Amniotic epithelial cell (primary cell): ENCODE measurements around the gene RETREG3.
"Not testable (repeated sequence)": the region's sequence is repeated elsewhere in the genome, so short reads cannot be mapped to it uniquely, and the experiment has no call there.

Experiments
- DNase-seq: peaks from one replicate; pipeline ENCODE4 v3.0.0-alpha.2; 2010; ENCODE audit warnings: low read depth

RETREG3 gene

DNA sequence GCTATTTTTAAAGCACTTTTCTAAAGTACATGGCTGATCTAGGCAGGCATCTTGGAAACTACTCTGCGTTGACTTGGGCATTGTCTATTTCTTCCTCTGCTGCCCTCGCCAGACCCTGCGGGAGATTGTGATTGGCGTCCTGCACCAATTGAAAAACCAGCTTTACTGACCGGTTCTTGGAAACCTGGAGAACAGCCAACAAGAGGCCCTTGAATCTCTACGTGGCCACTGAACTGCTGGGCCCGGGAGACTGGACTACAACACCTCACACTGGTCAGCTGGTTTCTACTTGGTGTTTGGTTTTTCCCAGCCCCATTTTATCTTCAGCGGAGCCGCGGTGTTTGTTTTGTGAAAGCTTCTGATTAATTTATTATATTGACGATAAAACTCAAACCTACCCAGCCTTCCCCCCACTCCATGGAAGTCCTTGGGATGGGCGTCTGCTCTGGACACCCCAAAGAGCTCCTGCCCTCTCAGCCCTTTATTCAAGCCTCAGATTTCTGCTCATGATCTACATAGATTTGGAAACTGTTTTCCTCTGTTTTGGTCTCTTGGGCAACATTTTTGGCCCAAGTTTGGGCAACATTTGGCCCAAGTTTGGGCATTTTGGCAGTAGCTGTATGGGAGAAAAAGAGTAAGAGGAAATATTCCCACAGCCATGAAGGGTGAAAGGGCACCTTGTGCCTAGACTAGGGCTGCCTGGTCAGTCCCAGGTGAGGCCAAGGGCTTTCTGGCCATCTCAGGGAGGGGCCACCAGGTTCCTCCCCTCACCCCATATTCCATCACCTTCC lies 37.5 kb downstream of the RETREG3 start:
- no peak for DNase-seq

DNA sequence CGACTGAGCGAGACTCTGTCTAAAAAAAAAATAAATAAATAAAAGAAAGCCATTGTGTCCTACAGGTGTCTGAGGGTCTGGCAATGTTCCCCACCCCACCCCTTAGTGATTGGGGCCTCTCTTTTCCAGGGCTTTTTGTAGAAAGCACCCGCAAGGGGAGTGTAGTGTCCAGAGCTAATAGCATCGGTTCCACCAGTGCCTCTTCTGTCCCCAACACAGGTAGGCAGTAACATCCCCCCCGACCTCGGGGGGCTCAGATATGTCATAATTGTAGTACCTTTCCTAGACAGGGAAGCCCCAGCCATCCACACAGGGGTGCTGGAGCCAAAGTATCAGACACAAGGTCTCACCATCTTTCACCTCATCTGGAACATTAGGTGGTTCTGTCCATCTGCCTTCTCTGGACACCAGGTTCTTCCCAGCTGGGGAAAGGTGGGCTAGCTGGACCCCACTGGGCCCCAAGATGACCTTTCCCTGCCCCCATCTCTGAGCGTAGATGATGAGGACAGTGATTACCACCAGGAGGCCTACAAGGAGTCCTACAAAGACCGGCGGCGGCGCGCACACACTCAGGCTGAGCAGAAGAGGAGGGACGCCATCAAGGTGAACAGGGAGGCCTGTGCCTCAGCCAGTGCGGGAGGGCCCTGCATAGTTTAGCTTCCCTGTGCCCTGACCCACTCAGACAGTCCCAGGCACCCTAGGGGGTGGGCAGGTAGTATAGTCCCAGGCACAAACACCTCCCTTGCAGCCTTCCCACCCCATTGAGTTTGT lies 40.6 kb downstream of the RETREG3 start:
- no peak for DNase-seq

DNA sequence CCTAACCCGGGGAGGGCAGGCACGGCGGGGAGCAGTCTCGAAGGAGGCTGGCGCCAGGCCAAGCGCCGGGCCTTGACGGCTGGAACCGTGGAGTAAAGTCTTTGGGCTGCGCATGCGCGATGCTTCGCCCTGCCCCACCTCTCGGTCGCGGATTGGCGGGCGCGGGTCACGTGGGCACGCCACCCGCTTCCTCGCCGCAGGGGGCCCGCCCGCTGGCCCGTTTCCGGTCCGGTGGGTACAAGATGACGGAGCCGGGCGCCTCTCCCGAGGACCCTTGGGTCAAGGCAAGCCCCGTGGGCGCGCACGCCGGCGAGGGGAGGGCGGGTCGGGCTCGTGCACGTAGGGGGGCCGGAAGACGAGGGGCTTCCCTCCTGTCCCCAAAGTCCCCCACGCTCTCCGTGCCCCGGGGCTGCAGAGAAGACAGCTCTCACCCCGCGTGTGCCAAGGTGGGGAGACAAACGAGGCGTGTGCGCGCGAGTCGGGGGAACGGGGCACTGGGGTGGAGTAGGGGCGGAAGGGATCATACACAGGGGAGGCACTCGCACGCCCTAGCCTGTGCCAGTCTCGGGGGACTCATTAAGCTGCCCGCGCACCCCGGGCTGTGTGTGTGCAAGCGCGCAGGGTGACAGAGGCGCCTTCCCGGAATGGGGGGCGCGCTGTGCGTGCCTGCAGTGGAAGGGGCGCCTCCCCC lies 42.1 kb downstream of the RETREG3 start, which contains the start of gene MLX:
MLX (plus strand) TSS at position 218 of the 691 bp plus-strand sequence; CDS start at position 243, 25 bp downstream.
- peak; percentile 75 for DNase-seq

DNA sequence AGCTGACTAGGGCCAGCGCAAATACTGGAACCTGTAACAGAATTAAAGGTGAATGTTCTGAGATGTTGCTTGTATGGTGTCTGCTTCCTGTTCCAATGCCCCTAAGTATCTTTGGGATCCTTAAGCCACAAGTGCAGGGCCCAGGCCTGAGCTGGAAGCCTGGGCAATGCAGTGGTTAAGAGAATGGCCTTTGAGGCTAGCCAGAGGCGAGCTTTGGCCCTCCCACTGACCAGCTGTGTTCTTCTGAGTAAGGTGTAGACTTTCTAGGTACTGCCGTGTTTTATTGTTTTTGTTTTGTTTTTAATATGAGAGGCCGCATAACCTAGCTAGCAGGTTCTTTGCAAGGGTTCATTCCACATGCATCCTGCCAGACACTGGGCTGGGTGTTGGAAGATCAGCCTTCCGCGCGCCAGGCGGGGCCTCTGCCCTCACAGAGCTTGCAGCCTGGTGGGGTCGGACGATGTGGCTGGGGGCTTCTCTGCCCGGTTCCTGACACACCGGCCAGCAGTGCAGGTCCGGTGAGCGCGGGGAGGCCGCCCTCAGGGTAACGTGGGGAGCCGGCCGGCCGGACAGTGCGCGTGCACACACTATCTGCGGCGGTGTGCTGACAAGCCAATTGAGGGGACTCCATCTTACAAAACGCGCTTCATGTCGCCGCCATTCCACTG lies 42.8 kb downstream of the RETREG3 start:
- no peak for DNase-seq

DNA sequence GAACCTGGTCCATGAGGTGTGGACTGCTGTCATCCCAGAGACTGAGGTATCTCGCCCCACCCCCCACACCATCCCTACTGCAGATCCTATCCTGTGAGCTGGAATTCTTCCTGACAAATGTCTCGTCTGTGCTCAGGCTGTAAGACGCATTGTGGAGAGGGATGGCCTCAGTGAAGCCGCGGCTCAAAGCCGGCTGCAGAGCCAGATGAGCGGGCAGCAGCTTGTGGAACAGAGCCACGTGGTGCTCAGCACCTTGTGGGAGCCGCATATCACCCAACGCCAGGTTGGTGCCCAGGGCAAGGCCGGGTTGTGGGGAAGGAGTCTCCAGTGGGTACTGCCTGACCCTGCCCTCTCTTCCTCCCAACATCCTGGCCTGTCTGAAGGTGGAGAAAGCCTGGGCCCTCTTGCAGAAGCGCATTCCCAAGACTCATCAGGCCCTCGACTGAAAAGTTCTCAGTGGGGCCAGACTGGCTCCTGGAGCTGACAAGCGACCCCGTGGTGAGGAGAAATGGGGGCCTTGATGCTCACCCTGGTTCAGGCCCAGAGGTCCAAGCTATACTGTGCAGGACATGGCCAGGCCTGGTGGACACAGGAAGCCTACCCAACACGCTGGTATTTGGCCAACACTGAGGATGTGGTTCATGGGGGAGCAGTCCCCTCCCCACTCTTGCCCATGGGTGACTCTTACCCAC lies 43.5 kb downstream of the RETREG3 start:
- no peak for DNase-seq

DNA sequence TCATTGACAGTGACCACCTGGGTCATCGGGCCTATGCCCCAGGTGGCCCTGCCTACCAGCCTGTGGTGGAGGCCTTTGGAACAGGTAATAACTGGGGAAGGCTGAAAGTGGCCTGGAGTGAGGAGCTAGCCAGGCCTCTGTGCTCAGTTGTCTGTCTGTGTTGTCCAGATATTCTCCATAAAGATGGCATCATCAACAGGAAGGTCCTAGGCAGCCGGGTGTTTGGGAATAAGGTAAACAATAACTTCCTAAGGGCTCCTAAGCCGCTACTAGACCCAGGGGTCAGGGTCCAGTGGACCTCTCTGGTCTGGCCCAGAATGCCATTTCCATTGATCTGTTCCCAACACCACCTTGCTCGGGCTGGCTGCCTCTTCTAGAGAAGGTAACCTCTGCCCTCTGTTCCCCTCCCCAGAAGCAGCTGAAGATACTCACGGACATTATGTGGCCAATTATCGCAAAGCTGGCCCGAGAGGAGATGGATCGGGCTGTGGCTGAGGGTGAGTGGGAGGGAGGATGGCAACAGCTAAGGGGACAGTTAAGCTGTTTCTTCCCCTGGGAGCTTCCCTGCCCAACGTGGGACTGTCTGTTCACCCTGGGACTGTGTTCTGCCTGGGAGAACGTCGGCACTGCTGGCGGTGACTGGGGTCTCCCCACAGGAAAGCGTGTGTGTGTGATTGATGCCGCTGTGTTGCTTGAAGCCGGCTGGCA lies 44.2 kb downstream of the RETREG3 start:
- no peak for DNase-seq

DNA sequence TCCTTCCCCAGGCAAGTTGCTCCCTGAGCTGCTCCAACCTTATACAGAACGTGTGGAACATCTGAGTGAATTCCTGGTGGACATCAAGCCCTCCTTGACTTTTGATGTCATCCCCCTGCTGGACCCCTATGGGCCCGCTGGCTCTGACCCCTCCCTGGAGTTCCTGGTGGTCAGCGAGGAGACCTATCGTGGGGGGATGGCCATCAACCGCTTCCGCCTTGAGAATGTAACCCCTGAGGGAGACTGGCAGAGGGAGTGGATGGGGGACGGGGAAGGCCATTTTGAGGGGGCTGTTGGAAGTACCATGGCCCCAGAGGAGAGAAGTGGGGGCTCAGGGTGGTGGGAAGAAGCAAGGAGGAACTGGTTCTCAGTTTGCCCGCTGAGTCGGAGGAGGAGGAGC lies 45.2 kb downstream of the RETREG3 start:
- no peak for DNase-seq

DNA sequence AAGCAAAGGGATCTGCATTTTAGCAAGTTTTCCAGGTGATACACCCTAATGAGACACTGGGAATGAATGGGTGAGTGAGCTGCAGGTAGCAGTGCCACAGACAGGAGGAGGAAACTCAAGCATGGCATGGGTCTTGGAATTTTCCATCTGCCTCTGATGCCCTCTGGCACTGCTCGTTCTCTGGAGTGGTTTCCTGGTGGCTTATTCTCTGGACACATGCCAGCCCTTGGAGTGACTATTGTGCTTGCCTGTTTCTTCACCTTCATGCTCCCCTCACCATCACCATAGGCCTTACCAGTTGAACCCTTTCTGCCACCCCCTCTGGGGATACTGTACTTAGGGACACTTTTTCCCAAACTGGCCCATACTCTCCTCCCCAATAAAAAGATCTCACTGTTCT lies 45.6 kb downstream of the RETREG3 start:
- no peak for DNase-seq

DNA sequence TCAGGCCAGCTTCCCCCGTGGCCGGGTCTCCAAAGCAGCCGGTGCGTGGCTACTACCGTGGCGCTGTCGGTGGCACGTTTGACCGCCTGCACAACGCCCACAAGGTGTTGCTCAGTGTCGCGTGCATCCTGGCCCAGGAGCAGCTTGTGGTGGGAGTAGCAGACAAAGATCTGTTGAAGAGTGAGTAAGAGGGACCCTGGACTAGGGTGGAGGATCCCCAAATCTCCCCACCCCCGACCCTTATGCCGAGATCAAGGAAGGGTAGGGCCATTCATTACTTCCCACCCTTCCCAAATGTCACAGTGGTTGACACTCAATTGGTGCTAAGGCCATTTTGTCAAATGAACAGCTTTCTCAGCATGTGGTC lies 46.0 kb downstream of the RETREG3 start:
- DNase-seq = no peak

DNA sequence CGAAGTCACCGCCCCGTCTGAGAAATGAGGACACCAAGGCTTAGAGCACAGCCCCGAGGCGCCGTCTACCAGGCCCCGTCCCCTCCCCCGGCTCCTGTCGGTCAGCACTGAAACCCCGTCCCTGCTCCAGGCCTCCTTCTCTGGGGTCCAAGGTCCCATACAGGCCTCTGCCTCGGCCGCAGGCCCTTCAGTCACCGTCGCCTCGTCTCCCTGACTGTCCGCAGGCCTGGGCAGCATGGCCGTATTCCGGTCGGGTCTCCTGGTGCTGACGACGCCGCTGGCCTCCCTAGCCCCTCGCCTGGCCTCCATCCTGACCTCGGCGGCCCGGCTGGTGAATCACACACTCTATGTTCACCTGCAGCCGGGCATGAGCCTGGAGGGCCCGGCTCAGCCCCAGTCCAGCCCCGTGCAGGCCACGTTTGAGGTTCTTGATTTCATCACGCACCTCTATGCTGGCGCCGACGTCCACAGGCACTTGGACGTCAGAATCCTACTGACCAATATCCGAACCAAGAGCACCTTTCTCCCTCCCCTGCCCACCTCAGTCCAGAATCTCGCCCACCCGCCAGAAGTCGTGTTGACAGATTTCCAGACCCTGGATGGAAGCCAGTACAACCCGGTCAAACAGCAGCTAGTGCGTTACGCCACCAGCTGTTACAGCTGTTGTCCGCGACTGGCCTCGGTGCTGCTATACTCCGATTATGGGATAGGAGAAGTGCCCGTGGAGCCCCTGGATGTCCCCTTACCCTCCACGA lies 46.6 kb downstream of the RETREG3 start:
- peak; percentile 42 for DNase-seq

DNA sequence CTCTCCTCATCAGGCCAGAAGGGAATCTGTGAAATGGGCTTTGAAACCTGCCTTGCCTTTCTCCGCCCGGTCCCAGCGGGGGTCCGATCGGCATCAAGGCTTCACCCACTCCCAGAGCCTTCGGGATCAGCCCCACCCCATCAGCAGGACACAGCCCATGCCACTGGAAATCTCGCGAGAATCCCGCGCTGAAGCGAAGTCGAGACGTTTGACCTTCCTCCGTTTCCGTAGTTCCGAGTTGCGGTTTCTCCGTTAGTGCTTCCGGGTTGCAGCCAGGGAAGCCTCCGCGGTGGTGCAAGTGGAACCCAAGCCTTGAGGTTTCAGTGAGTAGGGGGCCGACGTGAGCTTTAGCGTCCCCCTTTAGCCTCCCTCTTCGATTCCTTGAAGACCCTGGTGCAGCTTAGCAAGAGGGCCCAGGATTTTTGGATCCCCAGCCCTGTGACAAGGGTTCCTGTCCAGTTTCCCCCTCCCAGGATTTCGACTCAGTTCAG lies 47.2 kb downstream of the RETREG3 start, which contains the start of gene COASY:
COASY (plus strand) TSS at position 252 of the 491 bp plus-strand sequence. CDS start 475 bp downstream, outside the sequence.
- peak; percentile 97 for DNase-seq

DNA sequence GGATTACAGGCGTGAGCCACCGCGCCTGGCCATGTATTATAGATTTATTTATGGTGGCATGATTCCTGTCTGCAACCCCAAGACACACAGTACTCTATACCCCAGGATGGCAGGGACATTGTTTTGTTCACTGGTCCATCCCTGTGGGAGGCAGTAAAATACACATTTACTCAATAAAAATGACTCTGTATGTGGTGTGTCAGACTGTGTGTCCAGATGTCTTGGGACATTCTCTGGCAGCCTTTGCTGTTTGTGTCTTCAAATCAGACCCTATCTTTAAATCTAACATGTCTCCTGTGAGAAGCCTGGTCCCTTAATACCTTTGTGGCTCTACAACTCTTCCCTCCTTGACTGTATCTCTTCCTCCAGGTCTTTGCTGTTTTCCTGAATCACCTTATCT lies 48.9 kb downstream of the RETREG3 start:
- no peak for DNase-seq

DNA sequence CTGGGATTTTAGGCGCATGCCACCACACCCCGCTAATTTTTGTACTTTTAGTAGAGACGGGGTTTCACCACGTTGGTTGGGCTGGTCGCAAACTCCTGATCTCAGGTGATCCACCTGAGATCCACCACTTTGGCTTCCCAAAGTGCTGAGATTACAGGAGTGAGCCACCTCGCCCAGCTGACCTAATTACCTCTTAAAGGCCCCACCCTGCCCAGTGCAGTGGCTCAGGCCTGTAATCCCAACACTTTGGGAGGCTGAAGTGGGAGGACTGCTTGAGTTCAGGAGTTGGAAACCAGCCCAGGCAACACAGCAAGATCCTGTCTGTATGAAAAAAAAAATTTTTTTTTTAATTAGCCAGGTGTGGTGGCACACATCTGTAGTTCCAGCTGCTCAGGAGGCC lies 50.1 kb downstream of the RETREG3 start:
- no peak for DNase-seq

DNA sequence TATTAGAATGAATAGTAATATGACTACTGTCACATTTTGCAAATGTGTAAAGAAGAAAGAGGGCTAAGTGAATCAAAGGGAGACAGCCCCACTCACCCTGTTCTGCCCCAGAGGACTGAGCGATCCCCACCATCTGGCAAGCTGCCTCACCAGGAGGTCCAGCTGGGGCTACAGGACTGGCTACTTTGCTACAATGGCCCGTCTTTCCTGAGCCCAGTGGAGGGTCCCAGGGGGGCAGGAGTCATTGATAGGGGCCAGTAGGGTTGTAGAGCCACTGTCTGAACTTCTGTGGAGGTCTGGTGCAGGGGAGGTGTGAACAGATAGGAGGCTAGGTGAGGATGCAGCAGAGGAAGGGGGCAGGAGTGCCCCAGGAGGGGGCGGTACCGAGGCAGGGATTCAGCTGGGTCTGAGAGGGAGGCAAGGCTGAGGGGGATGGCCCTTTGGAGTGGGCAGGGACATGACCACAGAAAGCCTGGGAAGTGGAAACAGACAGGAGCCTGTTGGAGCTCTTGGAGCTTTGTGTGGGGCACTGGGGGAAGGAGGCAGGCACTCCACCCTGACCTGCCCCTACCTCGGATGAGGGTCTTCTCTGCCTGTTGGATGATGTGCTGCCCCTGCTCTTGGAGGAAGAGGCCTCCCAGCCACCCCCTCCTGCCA lies 53.1 kb downstream of the RETREG3 start:
- DNase-seq = not testable (repeated sequence)

DNA sequence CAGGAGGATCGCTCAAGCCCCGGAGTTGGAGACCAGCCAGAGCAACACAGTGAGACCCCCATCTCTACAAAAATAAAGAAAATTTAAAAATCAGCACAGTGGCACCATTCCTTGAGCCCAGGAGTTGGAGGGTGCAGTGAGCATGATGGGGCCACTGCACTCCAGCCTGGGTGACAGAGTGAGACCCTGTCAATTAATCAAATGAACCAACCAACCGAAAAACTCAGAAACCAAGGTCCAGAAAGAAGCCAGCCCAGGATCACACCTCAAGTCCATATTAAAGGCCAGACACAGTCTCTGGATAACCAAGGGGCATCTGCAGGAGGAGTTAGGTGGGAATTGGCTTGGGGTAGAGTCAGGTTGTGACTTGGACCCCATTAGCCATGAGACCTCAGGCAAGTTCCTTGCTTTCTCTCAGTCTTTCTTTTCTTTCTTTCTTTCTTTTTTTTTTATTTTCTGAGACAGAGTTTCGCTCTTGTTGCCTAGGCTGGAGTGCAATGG lies 54.0 kb downstream of the RETREG3 start:
- no peak for DNase-seq

DNA sequence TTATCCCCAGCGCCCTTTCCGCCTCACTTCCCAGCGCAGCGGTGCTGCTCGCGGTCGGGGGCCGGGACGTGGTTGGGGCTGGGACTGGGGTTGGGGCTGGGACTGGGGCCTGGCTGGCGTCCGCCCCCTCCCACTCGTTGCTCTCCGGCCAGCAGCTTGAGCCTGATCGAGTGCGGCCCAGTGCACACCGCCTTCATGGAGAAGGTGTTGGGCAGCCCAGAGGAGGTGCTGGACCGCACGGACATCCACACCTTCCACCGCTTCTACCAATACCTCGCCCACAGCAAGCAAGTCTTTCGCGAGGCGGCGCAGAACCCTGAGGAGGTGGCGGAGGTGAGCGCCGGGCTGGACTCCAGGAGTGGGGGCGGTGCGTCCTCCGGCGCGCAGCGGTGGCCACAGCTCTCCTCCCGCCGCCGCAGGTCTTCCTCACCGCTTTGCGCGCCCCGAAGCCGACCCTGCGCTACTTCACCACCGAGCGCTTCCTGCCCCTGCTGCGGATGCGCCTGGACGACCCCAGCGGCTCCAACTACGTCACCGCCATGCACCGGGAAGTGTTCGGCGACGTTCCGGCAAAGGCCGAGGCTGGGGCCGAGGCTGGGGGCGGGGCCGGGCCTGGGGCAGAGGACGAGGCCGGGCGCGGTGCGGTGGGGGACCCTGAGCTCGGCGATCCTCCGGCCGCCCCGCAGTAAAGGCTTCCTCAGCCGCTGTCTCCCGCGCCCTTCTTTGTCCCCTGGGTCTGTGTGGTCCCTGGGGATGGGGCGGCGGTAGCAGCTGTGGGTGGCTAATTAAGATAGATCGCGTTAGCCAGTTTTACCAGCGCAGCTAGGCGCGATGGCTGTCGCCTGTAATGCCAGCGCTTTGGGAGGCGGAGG lies 54.7 kb downstream of the RETREG3 start:
- DNase-seq = peak; percentile 72

DNA sequence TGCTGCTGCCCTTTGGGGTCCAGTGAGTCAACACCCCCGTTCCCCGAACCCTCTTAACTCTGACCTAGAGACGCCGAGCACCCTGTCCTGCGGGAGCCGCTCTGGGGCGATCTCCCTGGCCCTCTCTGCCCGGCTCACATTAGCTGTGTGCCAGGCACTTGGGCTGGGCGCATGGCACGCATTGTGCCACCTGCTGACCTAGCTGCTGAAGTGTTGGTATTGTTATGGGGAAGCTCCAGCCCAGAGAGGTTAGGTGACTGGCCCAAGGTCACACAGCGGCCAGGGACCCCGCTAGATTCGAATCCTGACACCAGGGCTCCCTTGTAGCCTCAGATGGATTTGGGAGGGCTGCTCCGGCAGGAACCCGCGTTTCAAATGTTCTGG lies 55.3 kb downstream of the RETREG3 start:
- no peak for DNase-seq

DNA sequence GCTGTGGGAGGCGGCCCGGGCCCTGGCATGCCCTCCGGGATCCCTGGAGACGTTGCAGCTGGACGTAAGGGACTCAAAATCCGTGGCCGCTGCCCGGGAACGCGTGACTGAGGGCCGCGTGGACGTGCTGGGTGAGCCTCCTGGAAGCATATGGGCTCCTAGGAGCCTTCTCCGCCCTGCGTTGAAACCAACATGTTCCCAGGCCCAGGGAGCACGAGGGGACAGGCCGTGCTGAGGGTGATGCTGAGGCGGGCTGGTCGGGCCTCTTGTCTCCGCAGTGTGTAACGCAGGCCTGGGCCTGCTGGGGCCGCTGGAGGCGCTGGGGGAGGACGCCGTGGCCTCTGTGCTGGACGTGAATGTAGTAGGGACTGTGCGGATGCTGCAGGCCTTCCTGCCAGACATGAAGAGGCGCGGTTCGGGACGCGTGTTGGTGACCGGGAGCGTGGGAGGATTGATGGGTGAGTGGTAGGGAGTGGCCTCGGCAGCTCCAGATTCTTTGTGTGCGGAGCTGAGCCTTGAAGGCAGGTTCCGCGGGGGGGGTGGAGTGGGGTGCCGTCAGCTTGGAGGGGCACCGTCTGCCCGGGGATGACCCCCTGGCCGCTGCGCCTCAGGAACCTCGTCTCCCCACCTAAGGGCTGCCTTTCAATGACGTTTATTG lies 55.9 kb downstream of the RETREG3 start:
- peak; percentile 48 for DNase-seq
